GM12878 (cell line): ENCODE measurements around the gene KIAA1217. TPM values are rescaled to one million over a fixed set of nuclear protein-coding genes. Genes with fewer than 3 reads are reported as not detected.

Experiments
- ATAC-seq: fragments of 200-7000 bp; cut with Tn5 transposase; 3 replicates; pipeline ENCODE4 v1.9.1; 2020; ENCODE audit warnings: mild to moderate bottlenecking, moderate library complexity
- BruUV-seq: library from RNA; stranded (reverse); fragments of 400-500 nt; replicated peaks from 2 replicates; lab custom pipeline; 2021; lab: Mats Ljungman, UMichigan
- CTCF ChIA-PET: fragments of 300-600 bp; sonication (Branson Sonifier 250); formaldehyde crosslinking; extraction: SDS; loops from one replicate; lab custom pipeline; 2021; ENCODE audit warnings: inconsistent platforms; lab: Yijun Ruan, JAX
- POLR2A ChIA-PET: fragments of 350-600 bp; formaldehyde crosslinking; extraction: SDS; loops from one replicate; lab custom pipeline; 2021; ENCODE audit warnings: inconsistent platforms; lab: Charles Lee
- RAD21 ChIA-PET: fragments of 300-600 bp; sonication (Branson Sonifier 250); formaldehyde crosslinking; loops from one replicate; lab custom pipeline; 2023; ENCODE audit warnings: antibody characterized with exemption; ENCODE audit not compliant: unreplicated experiment; lab: Charles Lee
- SMC1A ChIA-PET: fragments of 300-600 bp; sonication (Branson Sonifier 250); formaldehyde crosslinking; loops from one replicate; lab custom pipeline; 2023; ENCODE audit not compliant: unreplicated experiment, uncharacterized antibody; lab: Charles Lee
- DNase-seq: peaks from one replicate; pipeline ENCODE4 v3.0.0-alpha.2; 2011; ENCODE audit warnings: low read depth, low spot score
- FAIRE-seq: peaks from 3 replicates; lab custom pipeline; 2011; peaks lifted over from hg19 to GRCh38; lab: Jason Lieb, UNC
- H2AFZ ChIP-seq: 2 replicates; pipeline ENCODE4 v1.6.0; 2011; ENCODE audit warnings: low read depth, low read length, control low read depth; ENCODE audit not compliant: control insufficient read depth
- H3K27ac ChIP-seq: 2 replicates; pipeline ENCODE4 v1.5.1; 2011; ENCODE audit warnings: control low read depth; ENCODE audit not compliant: control insufficient read depth, insufficient read depth
- H3K27me3 ChIP-seq, 2 experiments: replicated peaks in 1 of 2; 2 replicates each; pipeline versions ENCODE4 v1.6.0 to v1.6.1; 2011; ENCODE audit warnings: low read length in 1 of 2; ENCODE audit not compliant: control insufficient read depth in 2 of 2, insufficient read depth in 2 of 2
- H3K36me3 ChIP-seq, 2 experiments: 2 replicates each; pipeline ENCODE4 v1.5.1; 2011; ENCODE audit warnings: low read length in 1 of 2; ENCODE audit not compliant: control insufficient read depth in 2 of 2, insufficient read depth in 2 of 2
- H3K4me1 ChIP-seq: 2 replicates; pipeline ENCODE4 v1.6.1; 2011; ENCODE audit warnings: mild to moderate bottlenecking, low read length, moderate library complexity, mixed read lengths; ENCODE audit not compliant: control insufficient read depth, insufficient read depth
- H3K4me2 ChIP-seq: 2 replicates; pipeline ENCODE4 v1.6.0; 2011; ENCODE audit warnings: control low read depth; ENCODE audit not compliant: control insufficient read depth, insufficient read depth
- H3K4me3 ChIP-seq: fragments of 200-600 bp; sonication (generic); 2 replicates; pipeline ENCODE4 v1.5.1; 2016
- H3K79me2 ChIP-seq: 2 replicates; pipeline ENCODE4 v1.6.0; 2011; ENCODE audit warnings: low read length; ENCODE audit not compliant: control insufficient read depth, insufficient read depth
- H3K9ac ChIP-seq: 2 replicates; pipeline ENCODE4 v1.8.0; 2011; ENCODE audit warnings: low read length, control low read depth, mixed read lengths; ENCODE audit not compliant: control insufficient read depth, insufficient read depth
- H3K9me3 ChIP-seq: replicated peaks from 3 replicates; pipeline ENCODE4 v1.5.1; 2011; ENCODE audit warnings: mild to moderate bottlenecking, low read length; ENCODE audit not compliant: control insufficient read depth, insufficient read depth
- H4K20me1 ChIP-seq: 2 replicates; pipeline ENCODE4 v1.6.0; 2011; ENCODE audit not compliant: control insufficient read depth, insufficient read depth
- ASH2L ChIP-seq: fragments of 300-600, 200-600 bp; sonication (generic); IDR thresholded peaks from 2 replicates; pipeline ENCODE4 v1.6.1; 2017; ENCODE audit warnings: low read depth, mild to moderate bottlenecking, borderline replicate concordance
- BHLHE40 ChIP-seq, 2 experiments: fragments of 450-650 bp in 1 of 2; IDR thresholded peaks; 2 replicates each; pipeline ENCODE4 v1.6.1; 2011 to 2017; ENCODE audit warnings: low read depth in 2 of 2, borderline replicate concordance in 1 of 2, improper control_type of control experiment in 1 of 2, low read length in 1 of 2, mild to moderate bottlenecking in 1 of 2
- CHD2 ChIP-seq: IDR thresholded peaks from 2 replicates; pipeline ENCODE4 v1.6.1; 2011; ENCODE audit warnings: low read depth, low read length, improper control_type of control experiment, borderline replicate concordance
- EZH2 ChIP-seq: IDR thresholded peaks from 2 replicates; pipeline ENCODE4 v1.6.1; 2012; ENCODE audit warnings: low read depth, mild to moderate bottlenecking, control low read depth, inconsistent platforms, low read length, borderline replicate concordance; ENCODE audit not compliant: control insufficient read depth
- FOXM1 ChIP-seq: IDR thresholded peaks from 2 replicates; pipeline ENCODE4 v1.6.1; 2012; ENCODE audit warnings: low read depth, mild to moderate bottlenecking, inconsistent platforms, low read length, moderate library complexity
- MYC ChIP-seq: IDR thresholded peaks from 2 replicates; pipeline ENCODE4 v1.6.1; 2011; ENCODE audit warnings: mild to moderate bottlenecking, low read length, moderate library complexity, inconsistent platforms; ENCODE audit not compliant: insufficient read depth, insufficient replicate concordance, insufficient read length, severe bottlenecking
- NRF1 ChIP-seq: conservative IDR thresholded peaks from 2 replicates; pipeline ENCODE4 v1.6.1; 2011; ENCODE audit warnings: mild to moderate bottlenecking, low read depth, low read length, improper control_type of control experiment
- RUNX3 ChIP-seq: IDR thresholded peaks from 2 replicates; pipeline ENCODE4 v1.6.1; 2012; ENCODE audit warnings: low read length, inconsistent platforms
- ZNF217 ChIP-seq: fragments of 450-650 bp; IDR thresholded peaks from 2 replicates; pipeline ENCODE4 v1.6.1; 2017; ENCODE audit warnings: antibody characterized with exemption, mild to moderate bottlenecking
- ZNF24 ChIP-seq: fragments of 450-650 bp; IDR thresholded peaks from 2 replicates; pipeline ENCODE4 v1.6.1; 2017; ENCODE audit warnings: antibody characterized with exemption, mild to moderate bottlenecking
- WGBS: methylation state at CpG from one replicate; pipeline ENCODE4 v1.1.6; 2016; ENCODE audit warnings: low lambda C conversion rate; ENCODE audit not compliant: insufficient replicate concordance, insufficient coverage; ENCODE audit errors: missing lambda C conversion rate; 5-methylcytosine and 5-hydroxymethylcytosine counted together
- in situ Hi-C: fragments of 300-500 bp; cut with MboI; formaldehyde crosslinking; loops from 9 replicates; pipeline ENCODE4 v1.14.3; 2018; ENCODE audit warnings: mixed read lengths
- intact Hi-C: fragments of 100-400 bp; cut with micrococcal nuclease; formaldehyde crosslinking; loops from one replicate; pipeline ENCODE4 v1.14.2; 2022; ENCODE audit not compliant: unreplicated experiment
- polyA plus RNA-seq, 11 experiments: library from polyadenylated mRNA; depleted of rRNA in 4 of 11; unstranded in 6 of 11; stranded (reverse) in 5 of 11; fragments of >200 nt; fragmentation: Nextera tagmentation in 4 of 11; fragmentation: Illumina TruSeq in 1 of 11; extraction: Ambion mirVana in 4 of 11; extraction: Trizol in 1 of 11; gene quantifications; 1 replicate in 1 of 11; 2 replicates in 10 of 11; pipeline versions ENCODE4 v1.2.1 to v1.2.3, GENCODE V29; 2011 to 2016; ENCODE audit warnings: inconsistent platforms in 2 of 11, missing spikeins in 2 of 11, low read depth in 1 of 11
- total RNA-seq, 4 experiments: library from RNA; depleted of rRNA in 3 of 4; stranded (reverse); fragments of >200 nt in 3 of 4; fragmentation: Illumina TruSeq in 1 of 4; extraction: Trizol in 1 of 4; gene quantifications; 2 replicates each; pipeline versions ENCODE4 v1.2.1 to v1.2.3, GENCODE V29; 2013 to 2021
- TF ChIP-seq, protein P1 (sequence below): IDR thresholded peaks from 2 replicates; pipeline ENCODE4 v1.6.1; 2011; ENCODE audit warnings: low read depth, low read length, improper control_type of control experiment, borderline replicate concordance
- TF ChIP-seq, protein P2 (sequence below): fragments of 150-350 bp; IDR thresholded peaks from 2 replicates; pipeline ENCODE4 v1.6.1; 2016; ENCODE audit warnings: low read depth, low read length
- TF ChIP-seq, protein P3 (sequence below): fragments of 150-350 bp; IDR thresholded peaks from 2 replicates; pipeline ENCODE4 v1.6.1; 2014; ENCODE audit warnings: mild to moderate bottlenecking, low read depth, low read length
- TF ChIP-seq, protein P4 (sequence below): IDR thresholded peaks from 2 replicates; pipeline ENCODE4 v1.6.1; 2012; ENCODE audit warnings: low read depth, low read length, improper control_type of control experiment

The KIAA1217 gene
- total and polyA plus RNA-seq, 10 of the 15 experiments (the other 5 are each of a cell fraction or from before 2014, with no cell fraction given), result 0.57 to 3.8 (median 2.1) TPM

DNA sequence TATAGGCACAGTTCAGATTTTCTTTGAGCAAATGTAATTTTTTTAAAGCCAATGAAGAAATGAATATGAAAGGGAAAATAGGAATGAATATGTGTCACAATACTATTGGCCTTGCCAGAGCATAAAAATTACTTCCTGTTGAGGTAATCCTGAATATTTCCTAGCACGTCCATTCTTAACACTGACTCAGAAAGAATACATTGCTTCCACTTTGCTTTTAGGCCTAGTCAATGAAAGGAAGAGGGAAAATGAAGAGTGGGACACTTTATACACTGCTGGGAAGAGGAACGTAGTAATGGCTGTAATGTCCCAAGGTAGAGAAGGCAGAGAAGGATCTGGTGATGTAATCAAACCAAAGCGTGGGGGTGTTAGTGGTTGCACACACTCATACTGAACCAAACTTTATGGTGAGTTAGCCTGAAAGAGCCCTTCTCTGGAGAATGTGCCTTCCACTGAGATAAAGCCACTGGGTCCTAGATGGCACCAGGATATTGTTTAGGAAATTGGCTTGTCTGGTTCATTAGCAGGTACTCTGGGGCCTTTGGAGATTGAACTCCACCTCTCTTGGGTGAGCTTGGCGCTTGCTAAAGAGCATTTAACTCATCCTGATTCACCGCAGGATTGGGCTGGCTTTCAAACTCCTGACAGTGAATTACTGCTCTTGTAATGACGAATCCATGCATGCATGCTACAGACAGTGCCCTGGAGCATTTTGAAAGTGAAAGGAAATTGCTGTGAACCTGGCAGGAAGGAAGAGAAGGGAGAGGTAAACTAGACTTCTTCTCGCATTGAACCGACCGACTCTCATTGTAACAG lies 254.9 kb downstream of the KIAA1217 start:
- ChIA-PET POLR2A (no interaction called here), RAD21 (no interaction called here), SMC1A (interaction anchor here (0.5 kb wide), 1 partner anchor 322 kb away, joined by 3 read pairs; no protein-coding TSS in a partner anchor), CTCF (interaction anchor here (0.6 kb wide), 1 partner anchor 255 kb away, joined by 3 read pairs; the partner anchor contains the start of gene KIAA1217)
- H3K36me3 ChIP-seq, result no peaks in the 10 kb centered on the region
- H3K27me3 ChIP-seq, result no peaks in the 10 kb centered on the region
- H3K27ac ChIP-seq, result no peak overlapping the region
- peaks cover 15% of the 10 kb centered on the region for H3K4me1 ChIP-seq
- BruUV-seq, result no TSS peak
- ATAC-seq (peak; percentile 73), DNase-seq (no peak), FAIRE-seq (peak; percentile 54)
- no peaks in the 10 kb centered on the region for H4K20me1 ChIP-seq
- no peaks in the 10 kb centered on the region for H3K79me2 ChIP-seq
- H3K4me2 ChIP-seq, result peak overlapping the region; percentile 44; the same call in 1 of the 2 replicates
- H2AFZ ChIP-seq, result 0 out of 2 replicates have a peak overlapping the region, but pooled peaks have one; percentile 23
- H3K9me3 ChIP-seq, result no peaks in the 10 kb centered on the region; the same call in 2 of the 3 replicates
- intact Hi-C loops (no loop called here), in situ Hi-C loops (no loop called here)
- H3K9ac ChIP-seq, result no peak overlapping the region
- WGBS, result 21% methylated on average over 9 of the region's 9 CpGs
- no peak overlapping the region for H3K4me3 ChIP-seq
- TF ChIP-seq, protein P1, sequence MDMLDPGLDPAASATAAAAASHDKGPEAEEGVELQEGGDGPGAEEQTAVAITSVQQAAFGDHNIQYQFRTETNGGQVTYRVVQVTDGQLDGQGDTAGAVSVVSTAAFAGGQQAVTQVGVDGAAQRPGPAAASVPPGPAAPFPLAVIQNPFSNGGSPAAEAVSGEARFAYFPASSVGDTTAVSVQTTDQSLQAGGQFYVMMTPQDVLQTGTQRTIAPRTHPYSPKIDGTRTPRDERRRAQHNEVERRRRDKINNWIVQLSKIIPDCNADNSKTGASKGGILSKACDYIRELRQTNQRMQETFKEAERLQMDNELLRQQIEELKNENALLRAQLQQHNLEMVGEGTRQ, result no peak
- TF ChIP-seq, protein P2, sequence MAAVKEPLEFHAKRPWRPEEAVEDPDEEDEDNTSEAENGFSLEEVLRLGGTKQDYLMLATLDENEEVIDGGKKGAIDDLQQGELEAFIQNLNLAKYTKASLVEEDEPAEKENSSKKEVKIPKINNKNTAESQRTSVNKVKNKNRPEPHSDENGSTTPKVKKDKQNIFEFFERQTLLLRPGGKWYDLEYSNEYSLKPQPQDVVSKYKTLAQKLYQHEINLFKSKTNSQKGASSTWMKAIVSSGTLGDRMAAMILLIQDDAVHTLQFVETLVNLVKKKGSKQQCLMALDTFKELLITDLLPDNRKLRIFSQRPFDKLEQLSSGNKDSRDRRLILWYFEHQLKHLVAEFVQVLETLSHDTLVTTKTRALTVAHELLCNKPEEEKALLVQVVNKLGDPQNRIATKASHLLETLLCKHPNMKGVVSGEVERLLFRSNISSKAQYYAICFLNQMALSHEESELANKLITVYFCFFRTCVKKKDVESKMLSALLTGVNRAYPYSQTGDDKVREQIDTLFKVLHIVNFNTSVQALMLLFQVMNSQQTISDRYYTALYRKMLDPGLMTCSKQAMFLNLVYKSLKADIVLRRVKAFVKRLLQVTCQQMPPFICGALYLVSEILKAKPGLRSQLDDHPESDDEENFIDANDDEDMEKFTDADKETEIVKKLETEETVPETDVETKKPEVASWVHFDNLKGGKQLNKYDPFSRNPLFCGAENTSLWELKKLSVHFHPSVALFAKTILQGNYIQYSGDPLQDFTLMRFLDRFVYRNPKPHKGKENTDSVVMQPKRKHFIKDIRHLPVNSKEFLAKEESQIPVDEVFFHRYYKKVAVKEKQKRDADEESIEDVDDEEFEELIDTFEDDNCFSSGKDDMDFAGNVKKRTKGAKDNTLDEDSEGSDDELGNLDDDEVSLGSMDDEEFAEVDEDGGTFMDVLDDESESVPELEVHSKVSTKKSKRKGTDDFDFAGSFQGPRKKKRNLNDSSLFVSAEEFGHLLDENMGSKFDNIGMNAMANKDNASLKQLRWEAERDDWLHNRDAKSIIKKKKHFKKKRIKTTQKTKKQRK, result no peak
- TF ChIP-seq ZNF24 (no peak), ZNF217 (peak; percentile 77; the same call in 1 of the 2 replicates), NRF1 (no peak), BHLHE40 (IDR thresholded peaks at IDR 0.05; ENCODE audit: borderline replicate concordance in 1 of 2, low read depth in 2 of 2, low read length in 1 of 2) (0 out of 4 replicates have a peak, but pooled peaks of 1 of the 2 experiments have one; percentile 16), RUNX3 (peak; percentile 94), ASH2L (no peak), CHD2 (no peak), MYC (no peak), FOXM1 (no peak), EZH2 (no peak)
- TF ChIP-seq, protein P3, sequence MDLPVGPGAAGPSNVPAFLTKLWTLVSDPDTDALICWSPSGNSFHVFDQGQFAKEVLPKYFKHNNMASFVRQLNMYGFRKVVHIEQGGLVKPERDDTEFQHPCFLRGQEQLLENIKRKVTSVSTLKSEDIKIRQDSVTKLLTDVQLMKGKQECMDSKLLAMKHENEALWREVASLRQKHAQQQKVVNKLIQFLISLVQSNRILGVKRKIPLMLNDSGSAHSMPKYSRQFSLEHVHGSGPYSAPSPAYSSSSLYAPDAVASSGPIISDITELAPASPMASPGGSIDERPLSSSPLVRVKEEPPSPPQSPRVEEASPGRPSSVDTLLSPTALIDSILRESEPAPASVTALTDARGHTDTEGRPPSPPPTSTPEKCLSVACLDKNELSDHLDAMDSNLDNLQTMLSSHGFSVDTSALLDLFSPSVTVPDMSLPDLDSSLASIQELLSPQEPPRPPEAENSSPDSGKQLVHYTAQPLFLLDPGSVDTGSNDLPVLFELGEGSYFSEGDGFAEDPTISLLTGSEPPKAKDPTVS, result no peak
- TF ChIP-seq, protein P4, sequence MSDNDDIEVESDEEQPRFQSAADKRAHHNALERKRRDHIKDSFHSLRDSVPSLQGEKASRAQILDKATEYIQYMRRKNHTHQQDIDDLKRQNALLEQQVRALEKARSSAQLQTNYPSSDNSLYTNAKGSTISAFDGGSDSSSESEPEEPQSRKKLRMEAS, result no peak
